Measurements from ENCODE around the gene FANCC. TPM values are rescaled to one million over a fixed set of nuclear protein-coding genes. Genes with fewer than 3 reads are reported as not detected.
"Not testable (repeated sequence)": the region's sequence is repeated elsewhere in the genome, so short reads cannot be mapped to it uniquely, and the experiment has no call there.

Gene FANCC
- total and polyA plus RNA-seq, 2 experiments from 2014 or later, result 13.1 to 15.6 TPM

DNA sequence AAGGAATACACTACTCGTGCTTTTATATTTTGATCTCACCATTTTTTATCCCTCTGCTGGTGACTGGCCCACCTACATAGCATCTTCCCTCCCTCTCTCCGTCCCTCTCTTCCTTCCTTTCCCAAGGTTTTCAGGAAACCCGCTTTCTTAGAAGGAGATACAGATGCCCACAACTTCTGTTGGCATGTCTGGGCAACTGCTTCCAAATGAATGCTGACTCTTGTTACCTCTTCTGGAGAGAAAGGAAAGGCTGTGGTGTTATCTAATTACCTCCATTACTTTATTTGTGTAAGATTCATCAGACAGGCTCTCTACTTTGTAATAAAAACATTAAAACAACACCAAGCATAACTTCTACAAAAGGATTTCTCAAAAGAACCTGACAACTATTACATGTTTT lies 20.2 kb downstream of the FANCC start:
- no peak overlapping the region for H3K27ac ChIP-seq
- H3K4me1 ChIP-seq (ENCODE audit: insufficient read depth), result peaks cover 14% of the 10 kb centered on the region
- no peaks in the 10 kb centered on the region for H3K9me3 ChIP-seq (ENCODE audit: low read depth)
- no peak for TF ChIP-seq EZH2phosphoT487 (IDR thresholded peaks at IDR 0.05; ENCODE audit: low read depth, severe bottlenecking, unreplicated experiment)
- TF ChIP-seq, protein P1, sequence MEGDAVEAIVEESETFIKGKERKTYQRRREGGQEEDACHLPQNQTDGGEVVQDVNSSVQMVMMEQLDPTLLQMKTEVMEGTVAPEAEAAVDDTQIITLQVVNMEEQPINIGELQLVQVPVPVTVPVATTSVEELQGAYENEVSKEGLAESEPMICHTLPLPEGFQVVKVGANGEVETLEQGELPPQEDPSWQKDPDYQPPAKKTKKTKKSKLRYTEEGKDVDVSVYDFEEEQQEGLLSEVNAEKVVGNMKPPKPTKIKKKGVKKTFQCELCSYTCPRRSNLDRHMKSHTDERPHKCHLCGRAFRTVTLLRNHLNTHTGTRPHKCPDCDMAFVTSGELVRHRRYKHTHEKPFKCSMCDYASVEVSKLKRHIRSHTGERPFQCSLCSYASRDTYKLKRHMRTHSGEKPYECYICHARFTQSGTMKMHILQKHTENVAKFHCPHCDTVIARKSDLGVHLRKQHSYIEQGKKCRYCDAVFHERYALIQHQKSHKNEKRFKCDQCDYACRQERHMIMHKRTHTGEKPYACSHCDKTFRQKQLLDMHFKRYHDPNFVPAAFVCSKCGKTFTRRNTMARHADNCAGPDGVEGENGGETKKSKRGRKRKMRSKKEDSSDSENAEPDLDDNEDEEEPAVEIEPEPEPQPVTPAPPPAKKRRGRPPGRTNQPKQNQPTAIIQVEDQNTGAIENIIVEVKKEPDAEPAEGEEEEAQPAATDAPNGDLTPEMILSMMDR (IDR thresholded peaks at IDR 0.05; ENCODE audit: poor library complexity), result no peak
- no peak for TF ChIP-seq EZH2 (IDR thresholded peaks at IDR 0.05; ENCODE audit: borderline replicate concordance)
- no peak overlapping the region for H2AFZ ChIP-seq
- no peak overlapping the region for H3K4me2 ChIP-seq
- H3K4me3 ChIP-seq, result no peak overlapping the region
- no peaks in the 10 kb centered on the region for H3K9me2 ChIP-seq (replicated peaks; ENCODE audit: insufficient read depth)
- WGBS (ENCODE audit: low lambda C conversion rate, missing lambda C conversion rate), result 83% methylated on average over 3 of the region's 3 CpGs
- peaks cover 67% of the 10 kb centered on the region for H3K79me2 ChIP-seq
- H4K20me1 ChIP-seq (ENCODE audit: insufficient read depth, poor library complexity, severe bottlenecking), result no peaks in the 10 kb centered on the region
- no peaks in the 10 kb centered on the region for H3K27me3 ChIP-seq
- no peaks in the 10 kb centered on the region for H3K36me3 ChIP-seq (replicated peaks; ENCODE audit: insufficient read depth, low read depth)
- DNase-seq (ENCODE audit: low spot score), result no peak

DNA sequence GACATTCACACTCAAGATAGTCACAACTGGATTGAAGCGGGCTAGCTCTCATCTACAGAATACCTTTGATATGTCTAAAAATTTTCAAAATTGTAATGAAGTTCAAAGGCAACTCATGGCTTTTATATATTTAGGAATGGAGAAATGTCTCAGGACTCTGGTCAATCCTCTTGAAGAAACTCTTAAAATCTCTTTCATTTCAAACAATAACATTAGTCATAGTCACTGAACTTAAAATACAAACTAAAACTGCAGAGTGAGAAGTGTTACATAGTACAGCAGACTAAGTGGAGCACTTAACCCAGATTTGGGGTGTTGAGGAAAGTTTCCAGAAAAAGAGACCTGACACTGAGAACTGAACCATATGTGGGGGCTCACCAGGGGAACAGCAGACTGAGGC lies 20.7 kb downstream of the FANCC start:
- no peaks in the 10 kb centered on the region for H3K9me2 ChIP-seq (replicated peaks; ENCODE audit: insufficient read depth)
- peaks cover 14% of the 10 kb centered on the region for H3K4me1 ChIP-seq (ENCODE audit: insufficient read depth)
- DNase-seq (ENCODE audit: low spot score), result no peak
- H4K20me1 ChIP-seq (ENCODE audit: insufficient read depth, poor library complexity, severe bottlenecking), result no peaks in the 10 kb centered on the region
- no peak for TF ChIP-seq EZH2phosphoT487 (IDR thresholded peaks at IDR 0.05; ENCODE audit: low read depth, severe bottlenecking, unreplicated experiment)
- no peak for TF ChIP-seq EZH2 (IDR thresholded peaks at IDR 0.05; ENCODE audit: borderline replicate concordance)
- TF ChIP-seq, protein P1 (IDR thresholded peaks at IDR 0.05; ENCODE audit: poor library complexity), result no peak
- H3K27ac ChIP-seq, result no peak overlapping the region
- H3K4me3 ChIP-seq, result no peak overlapping the region
- no peaks in the 10 kb centered on the region for H3K36me3 ChIP-seq (replicated peaks; ENCODE audit: insufficient read depth, low read depth)
- H3K79me2 ChIP-seq, result peaks cover 62% of the 10 kb centered on the region
- H2AFZ ChIP-seq, result no peak overlapping the region
- 95% methylated on average over 1 of the region's 1 CpG for WGBS (ENCODE audit: low lambda C conversion rate, missing lambda C conversion rate)
- no peaks in the 10 kb centered on the region for H3K27me3 ChIP-seq
- no peaks in the 10 kb centered on the region for H3K9me3 ChIP-seq (ENCODE audit: low read depth)
- H3K4me2 ChIP-seq, result no peak overlapping the region

DNA sequence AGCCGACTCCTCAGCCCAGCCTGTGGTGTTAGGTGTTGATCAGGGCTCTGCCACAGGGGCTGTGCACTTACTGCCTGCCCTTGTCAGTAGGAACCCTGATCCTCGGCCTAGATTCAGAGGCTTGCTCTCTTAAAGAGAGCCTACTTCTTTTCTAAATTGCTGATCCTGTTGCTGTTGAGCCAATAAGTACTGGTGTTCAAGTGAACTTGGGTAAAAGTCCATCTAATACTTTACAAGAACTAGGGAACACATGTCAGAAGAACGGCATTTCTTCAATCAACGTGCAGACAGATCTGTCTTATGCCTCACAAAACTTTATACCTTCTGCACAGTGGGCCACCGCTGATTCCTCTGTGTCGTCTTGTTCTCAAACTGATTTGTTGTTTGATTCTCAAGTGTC lies 24.2 kb downstream of the FANCC start:
- H3K79me2 ChIP-seq, result peaks cover 60% of the 10 kb centered on the region
- H3K9me2 ChIP-seq (replicated peaks; ENCODE audit: insufficient read depth); H3K4me3 ChIP-seq; H3K4me1 ChIP-seq (ENCODE audit: insufficient read depth); H3K4me2 ChIP-seq; H3K36me3 ChIP-seq (replicated peaks; ENCODE audit: insufficient read depth, low read depth); H3K9me3 ChIP-seq (ENCODE audit: low read depth); H3K27me3 ChIP-seq; H2AFZ ChIP-seq; DNase-seq (ENCODE audit: low spot score); H3K27ac ChIP-seq; H4K20me1 ChIP-seq (ENCODE audit: insufficient read depth, poor library complexity, severe bottlenecking): not testable (repeated sequence)
- WGBS (ENCODE audit: low lambda C conversion rate, missing lambda C conversion rate), result 92% methylated on average over 6 of the region's 6 CpGs

DNA sequence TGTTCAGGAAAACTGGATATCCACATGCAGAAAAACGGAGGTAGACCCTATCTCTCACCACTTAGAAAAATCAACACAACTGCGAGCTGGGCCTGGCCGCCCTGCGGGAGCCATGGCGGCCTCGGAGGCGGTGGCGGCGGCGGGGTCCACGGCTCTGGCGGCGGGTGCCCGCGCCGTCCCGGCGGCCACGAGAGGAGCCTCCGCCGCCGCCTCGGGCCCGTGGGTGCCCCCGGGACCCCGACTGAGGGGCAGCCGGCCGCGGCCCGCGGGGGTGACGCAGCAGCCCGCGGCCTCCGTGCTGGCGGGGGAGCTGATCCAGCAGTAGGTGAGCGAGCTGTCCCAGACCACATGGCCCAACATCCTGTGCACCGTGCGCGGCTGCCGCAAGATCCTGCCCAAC lies 25.3 kb downstream of the FANCC start:
- H3K4me1 ChIP-seq (ENCODE audit: insufficient read depth), result no peaks in the 10 kb centered on the region
- TF ChIP-seq EZH2 (IDR thresholded peaks at IDR 0.05; ENCODE audit: borderline replicate concordance) (no peak), EZH2phosphoT487 (IDR thresholded peaks at IDR 0.05; ENCODE audit: low read depth, severe bottlenecking, unreplicated experiment) (no peak)
- TF ChIP-seq, protein P1 (IDR thresholded peaks at IDR 0.05; ENCODE audit: poor library complexity), result no peak
- no peak overlapping the region for H3K27ac ChIP-seq
- no peaks in the 10 kb centered on the region for H3K27me3 ChIP-seq
- DNase-seq (ENCODE audit: low spot score), result no peak
- 98% methylated on average over 28 of the region's 41 CpGs for WGBS (ENCODE audit: low lambda C conversion rate, missing lambda C conversion rate)
- no peaks in the 10 kb centered on the region for H3K9me2 ChIP-seq (replicated peaks; ENCODE audit: insufficient read depth)
- H3K79me2 ChIP-seq, result peaks cover 52% of the 10 kb centered on the region
- no peak overlapping the region for H2AFZ ChIP-seq
- H3K4me3 ChIP-seq, result no peak overlapping the region
- no peaks in the 10 kb centered on the region for H3K36me3 ChIP-seq (replicated peaks; ENCODE audit: insufficient read depth, low read depth)
- H4K20me1 ChIP-seq (ENCODE audit: insufficient read depth, poor library complexity, severe bottlenecking), result no peaks in the 10 kb centered on the region
- H3K4me2 ChIP-seq, result no peak overlapping the region
- H3K9me3 ChIP-seq (ENCODE audit: low read depth), result no peaks in the 10 kb centered on the region
